ENCODE results near the gene LIPC.

- TF ChIP-seq CTCF (IDR thresholded peaks at IDR 0.05) (no peak), POLR2A (IDR thresholded peaks at IDR 0.05) (no peak)
Observed at GRCh38 chr15:58530056-58530590, 98.3 kb downstream of the LIPC start.

Measured in sigmoid colon (tissue), 3 donors.